ENCODE measurements around the gene PPP2R5C.

The PPP2R5C gene

DNA sequence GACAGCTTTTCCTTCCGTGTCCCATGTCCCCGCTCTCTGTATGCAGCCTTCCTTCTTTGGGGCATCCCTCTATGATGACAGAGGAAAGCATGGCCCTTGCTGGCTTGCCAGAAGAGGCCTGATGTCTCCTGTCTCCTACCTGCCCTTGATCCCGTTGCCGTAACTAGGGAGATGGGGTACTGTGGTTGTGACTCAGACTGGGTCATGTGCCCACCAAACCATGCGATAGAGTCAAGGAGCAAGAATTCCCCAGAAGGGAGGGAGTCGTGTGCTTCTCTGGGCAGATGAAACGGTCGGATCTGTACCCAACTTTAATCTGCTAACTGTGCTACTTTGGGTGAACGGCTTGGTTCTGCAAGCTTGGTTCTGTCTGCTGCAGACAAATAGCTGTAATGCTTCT lies 103.8 kb downstream of the PPP2R5C start:
- no peak for DNase-seq (ENCODE audit: low spot score)

DNA sequence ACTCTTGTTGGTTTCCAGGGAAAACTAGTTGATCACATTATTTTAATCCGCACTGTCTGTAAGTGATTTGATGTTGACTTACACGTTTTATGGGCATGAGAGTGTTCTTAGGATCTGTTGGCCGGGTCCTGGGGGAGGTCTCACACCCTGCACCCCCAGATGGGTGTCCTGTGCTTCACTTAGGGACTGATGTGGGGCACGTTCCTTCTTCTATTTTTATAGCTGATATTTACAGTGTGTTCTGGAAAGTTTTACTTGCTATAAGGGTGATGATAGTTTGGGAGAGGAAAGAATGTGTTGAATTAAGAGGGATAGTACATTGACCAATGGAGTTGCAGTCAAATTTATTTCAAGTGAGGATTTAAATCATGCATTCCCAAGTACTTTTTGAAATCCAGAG lies 106.3 kb downstream of the PPP2R5C start:
- DNase-seq (ENCODE audit: low spot score) = no peak

DNA sequence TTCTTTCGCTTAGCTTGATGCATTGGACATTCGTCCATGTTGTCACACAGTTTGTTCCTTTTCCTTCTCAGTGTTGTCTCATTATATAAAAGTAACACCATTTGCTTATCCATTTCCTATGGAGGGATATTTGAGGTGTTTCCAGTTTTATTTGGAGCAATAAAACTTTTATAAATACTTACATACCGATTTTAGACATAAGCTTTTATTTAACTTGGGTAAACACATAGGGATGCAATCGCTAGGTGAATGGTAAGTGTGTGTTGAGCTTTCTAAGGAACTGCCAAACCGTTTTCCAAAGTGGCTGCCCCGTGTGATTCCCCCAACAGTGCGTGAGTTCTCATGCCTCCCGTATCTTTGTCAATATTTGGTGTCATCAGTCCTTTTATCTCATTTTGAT lies 107.7 kb downstream of the PPP2R5C start:
- DNase-seq (ENCODE audit: low spot score) = no peak

DNA sequence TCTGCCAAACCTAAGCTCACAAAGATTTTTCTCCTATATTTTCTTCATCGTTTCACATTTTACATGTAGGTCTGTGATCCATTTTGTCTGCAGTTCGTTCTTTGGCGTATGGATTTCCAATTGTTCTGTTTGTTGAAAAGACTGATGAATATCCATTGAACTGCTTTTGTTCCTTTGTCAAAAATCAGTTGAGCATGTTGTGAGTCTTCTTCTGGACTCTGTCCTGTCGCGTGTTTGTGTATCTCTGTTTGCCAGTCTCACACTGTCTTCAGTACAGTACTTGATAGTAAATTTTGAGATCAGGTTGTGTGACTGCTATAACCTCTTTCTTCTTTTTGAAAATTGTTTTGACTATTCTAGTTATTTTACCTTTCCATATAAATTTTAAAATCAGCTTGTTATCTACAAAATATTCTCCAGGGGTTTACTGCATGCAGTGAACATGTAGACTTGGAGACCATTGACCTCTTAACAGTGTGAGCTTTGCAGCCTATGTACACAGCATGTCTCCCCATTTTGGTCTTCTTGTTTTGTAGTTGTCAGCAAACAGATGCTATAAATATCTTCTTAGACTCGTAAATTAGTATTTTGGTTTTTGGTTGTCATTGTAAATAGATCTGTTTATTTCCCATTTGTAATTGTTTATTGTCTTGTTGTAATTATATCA lies 108.9 kb downstream of the PPP2R5C start:
- DNase-seq (ENCODE audit: low spot score) = no peak

DNA sequence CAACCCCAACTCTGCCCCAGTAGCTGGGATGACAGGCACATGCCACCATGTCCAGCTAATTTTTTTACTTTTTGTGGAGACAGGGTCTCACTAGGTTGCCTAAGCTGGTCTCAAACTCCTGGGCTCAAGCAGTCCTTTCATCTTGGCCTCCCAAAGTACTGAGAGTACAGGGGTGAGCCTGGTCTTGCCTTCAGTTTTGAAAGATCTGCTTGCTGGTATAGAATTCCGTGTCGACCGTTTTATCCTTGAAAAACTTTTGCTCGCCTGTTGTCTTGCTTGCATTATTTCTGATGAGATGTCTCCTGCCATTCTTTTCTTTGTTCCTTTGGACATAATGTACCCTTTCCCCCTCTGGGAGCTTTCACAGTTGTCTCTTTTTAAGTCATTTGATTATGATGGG lies 110.8 kb downstream of the PPP2R5C start:
- DNase-seq (ENCODE audit: low spot score) = no peak

DNA sequence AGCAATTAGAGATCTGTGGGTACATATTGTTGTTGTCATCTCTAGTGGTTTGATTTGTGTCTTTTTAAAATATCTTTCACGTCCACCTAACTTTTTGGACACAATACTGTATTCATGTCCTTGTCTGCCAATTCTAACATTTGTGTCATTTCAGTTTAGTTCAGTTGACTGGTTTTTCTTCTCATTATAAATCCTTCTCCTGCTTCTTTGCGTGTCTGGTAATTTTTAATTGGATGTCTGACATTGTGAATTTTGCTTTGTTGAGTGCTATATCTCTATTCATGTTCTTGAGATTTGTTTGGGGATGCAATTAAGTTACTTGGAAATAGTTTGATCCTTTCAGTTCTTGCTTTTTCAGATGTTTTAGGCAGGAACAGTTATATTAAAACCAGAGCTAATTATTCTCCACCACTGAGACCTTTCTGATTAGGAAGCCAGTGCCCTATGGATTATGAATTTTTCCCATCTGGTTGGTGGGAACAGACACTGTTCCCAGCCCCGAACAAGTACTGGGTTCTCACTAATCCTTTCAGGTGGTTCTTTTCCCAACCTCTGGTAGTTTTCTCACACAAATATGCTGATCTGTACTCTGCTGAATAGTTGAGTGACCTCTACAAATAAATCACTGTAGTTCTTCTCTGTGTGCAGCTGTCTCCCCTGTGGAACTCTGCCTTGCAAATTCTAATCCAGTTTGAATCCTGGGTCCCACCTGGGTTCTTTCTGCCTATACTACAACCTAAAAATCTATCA lies 111.7 kb downstream of the PPP2R5C start:
- DNase-seq (ENCODE audit: low spot score) = no peak

DNA sequence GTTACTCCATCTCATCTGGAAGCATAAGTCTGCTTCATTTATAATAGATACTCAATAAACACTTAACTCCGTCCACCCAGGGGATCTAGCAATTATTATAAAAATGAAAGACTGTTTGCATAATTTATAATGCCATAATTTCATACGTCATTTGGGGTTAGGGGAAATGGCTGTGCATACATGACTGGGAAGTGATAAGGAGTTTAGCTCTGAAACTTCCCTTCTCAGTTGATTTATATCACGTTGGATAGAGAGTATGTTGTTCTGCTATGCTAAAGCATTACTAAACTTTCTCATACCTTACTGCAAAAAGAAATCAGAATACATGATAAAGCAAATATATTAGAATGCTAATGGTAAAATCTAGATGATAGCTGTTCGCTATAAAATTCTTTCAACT lies 112.5 kb downstream of the PPP2R5C start:
- no peak for DNase-seq (ENCODE audit: low spot score)

DNA sequence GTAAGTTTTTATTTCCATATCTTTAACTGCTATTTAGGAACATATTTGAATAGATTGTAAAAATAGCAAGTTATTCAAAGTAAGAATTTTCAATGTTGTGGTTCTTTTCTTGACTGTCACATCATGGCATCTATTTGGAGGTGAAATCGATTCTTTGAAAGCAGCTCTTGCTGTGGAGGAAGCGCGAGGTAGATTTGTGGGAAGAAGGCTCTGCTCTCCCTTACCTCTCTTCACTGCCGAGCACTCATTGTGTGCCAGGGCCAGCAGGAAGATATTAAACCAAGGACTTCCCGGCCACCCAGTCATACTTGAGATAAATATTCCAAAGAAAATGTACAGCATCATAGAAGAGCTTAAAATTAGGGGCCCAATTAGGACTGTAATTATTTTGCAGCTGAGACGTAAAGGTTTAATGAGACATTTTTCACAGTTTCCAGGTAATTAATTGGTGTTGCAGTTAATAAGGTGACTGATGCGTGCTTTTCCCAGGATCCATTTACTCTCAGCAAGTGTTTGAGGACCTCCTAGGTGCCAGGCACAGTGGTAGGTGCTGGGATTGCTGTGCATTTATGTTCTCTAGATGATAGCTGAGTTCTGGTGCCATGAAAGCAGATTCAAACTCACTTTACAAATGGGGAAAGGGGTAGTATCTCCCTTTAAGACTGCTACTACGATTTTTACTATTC lies 113.7 kb downstream of the PPP2R5C start:
- no peak for DNase-seq (ENCODE audit: low spot score)

DNA sequence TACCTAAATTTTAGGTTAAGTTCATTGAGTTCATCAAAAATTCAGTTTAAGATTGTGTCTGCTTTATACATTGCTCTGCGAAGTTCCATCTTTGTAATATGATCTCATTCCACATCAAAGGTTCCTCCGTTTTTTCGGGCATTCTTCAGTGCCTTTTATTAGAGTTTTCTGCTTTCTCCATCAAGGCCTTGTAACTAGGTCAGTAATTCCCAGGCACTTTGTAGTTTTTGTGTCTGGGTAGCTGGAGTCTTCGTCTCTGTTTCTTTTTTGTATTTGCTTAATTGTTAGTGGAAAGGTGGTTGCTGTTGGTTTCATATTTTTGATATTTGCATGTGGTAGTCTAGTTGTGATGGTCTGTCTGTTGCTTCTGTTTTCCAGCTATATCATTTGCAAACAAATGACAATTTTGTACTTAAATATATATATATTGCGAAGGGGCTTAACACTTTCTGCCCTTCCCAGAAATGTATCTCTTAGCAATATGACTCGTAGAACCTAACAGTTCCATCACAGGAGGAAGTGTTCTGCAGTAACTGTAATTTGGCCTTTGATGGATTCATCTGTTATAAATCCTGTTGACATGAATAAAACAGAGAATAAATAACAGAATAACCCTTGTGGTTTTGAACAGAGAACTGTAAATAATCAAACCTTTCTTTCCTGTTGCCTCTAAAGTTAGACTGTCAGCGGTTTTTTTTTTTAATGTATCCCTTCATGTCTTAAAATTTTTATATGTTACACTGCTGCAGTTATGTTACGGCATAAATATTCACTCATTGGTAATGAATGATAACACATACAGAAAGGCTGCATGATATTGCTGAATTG lies 114.4 kb downstream of the PPP2R5C start:
- DNase-seq (ENCODE audit: low spot score) = no peak

DNA sequence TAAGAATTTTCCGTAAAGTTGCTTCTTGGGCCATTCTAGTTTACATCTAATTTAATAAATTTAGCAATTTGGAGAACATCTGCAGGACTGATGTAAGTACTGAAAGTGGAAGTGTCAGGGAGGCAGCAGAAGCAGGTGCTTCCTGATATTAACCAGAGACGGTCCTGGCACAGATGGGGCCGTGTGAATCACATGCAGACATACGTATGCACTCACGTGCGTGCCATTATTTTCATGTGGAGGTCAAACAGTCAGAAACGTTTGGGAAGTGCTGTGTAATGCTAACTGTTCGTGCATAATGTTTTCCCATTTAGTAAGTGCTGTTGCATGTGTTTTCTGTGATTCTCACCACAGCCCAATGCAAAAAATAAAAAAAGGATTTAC lies 115.0 kb downstream of the PPP2R5C start:
- DNase-seq (ENCODE audit: low spot score) = peak; percentile 45

DNA sequence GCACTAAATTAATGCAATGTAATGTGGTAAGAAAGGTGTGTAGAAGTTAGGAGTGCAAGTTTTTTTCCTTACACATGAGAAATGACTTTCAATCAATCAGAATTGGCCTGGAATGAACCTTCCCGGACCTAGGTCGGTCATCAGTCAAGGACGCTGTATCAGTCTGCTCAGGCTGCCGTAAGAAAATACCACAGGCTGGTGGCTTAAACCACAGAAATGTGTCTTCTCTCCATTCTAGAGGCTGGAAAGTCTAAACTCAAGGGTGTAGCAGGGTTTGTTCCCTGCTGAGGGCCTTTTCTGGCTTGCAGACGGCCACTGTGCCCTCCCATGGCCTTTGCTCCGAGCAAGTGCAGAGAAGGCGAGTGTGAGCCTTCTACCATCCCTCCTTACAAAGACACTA lies 116.3 kb downstream of the PPP2R5C start:
- DNase-seq (ENCODE audit: low spot score) = no peak

DNA sequence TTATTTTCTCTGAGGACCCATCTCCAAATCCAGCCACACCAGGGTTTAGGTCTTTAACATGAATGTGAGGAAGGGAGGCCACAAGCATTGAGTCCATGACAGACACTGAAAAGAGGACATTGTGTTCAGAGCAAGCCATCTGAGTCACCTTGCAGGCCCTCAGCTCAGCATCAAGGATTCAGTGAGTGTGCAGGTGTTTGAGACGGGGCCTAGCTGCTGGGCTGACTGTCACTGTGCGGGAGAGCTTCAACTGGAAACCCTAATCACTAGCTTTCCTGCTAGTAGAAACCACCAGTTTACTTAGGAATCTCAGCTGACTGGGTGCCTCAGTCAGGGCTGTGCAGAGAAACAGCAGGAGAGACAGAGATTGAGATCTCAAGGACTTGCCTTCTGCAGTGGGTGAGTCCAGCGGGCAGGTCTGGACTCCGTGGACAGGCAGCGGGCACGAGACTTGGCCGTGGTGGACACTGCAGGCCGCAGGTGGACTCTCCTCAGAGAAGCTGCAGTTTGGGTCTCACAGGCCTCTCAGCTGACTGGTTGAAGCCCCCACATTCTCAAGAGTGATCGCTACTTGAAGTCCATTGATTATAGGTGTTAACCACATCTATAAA lies 116.8 kb downstream of the PPP2R5C start:
- DNase-seq (ENCODE audit: low spot score) = no peak

DNA sequence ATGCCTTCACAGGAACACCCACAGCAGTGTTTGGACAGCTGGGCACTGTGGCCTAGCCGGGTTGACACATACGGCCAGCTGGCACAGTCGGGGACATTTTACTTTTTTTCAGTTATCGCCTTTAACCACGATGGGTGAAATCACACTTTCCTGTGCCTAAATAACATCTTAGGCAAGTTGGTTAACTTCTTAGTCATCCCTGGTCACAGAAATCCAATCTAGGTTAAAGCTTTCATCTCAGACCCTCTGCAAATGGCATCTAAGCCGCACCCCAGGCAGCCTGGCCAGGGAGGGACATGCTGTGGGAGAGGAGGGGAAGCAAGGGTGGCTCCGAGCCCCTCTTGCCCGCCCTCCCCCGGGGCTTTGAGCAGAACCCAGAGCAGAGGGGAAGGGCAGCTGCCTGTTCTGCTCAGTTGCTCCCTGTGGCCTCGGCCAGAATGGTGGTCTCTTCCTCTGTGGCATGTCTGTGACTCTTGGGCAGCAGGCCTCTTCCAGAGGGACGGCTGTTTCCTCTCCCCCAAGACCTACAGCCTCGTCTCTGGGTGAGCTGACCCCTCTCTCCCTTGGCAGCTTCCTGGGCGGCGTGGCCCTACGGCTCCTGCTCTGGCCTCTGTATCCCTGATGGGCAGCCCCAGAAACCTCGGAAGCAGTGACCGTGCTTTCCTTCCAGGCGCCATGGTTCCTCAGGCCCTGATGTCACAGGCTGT lies 117.5 kb downstream of the PPP2R5C start:
- no peak for DNase-seq (ENCODE audit: low spot score)

DNA sequence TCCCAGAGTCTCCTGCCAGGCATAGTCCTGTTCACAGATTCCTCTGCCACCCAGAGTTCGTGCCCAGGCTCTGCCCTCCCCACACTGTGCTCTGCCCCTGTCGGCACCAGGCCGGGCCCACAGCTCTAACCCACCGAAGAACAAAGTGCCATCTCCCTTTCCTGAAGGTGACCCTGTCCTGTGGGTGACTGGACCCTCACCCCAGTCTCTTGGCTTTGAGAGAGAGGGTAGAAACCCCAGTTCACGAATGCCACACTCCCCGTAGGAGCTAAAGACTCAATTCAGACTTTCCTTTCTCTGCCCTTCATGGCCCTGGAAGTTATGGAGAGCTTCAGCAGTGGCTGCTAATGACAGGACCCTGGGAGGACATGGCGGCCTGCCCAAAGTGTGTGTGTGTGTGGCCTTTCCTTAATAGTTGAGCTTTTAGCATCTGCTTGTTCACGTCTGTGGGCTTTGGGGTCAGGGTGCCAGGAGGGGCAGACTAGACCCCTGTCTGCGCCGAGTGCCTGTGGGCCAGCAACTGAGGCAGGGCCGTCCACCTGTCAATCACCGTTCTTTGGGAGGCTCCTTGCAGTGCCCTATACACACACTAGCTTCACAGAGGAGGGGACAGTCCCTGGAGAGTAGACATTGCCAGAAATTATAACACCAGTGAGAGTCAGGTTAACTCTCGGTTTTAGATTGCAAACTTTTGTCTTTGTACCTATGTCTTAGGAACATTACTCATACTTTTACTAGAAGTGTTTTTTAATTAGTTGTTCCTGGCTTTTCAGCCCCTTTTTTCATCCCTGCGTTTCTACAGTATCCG lies 118.2 kb downstream of the PPP2R5C start:
- DNase-seq (ENCODE audit: low spot score) = no peak

DNA sequence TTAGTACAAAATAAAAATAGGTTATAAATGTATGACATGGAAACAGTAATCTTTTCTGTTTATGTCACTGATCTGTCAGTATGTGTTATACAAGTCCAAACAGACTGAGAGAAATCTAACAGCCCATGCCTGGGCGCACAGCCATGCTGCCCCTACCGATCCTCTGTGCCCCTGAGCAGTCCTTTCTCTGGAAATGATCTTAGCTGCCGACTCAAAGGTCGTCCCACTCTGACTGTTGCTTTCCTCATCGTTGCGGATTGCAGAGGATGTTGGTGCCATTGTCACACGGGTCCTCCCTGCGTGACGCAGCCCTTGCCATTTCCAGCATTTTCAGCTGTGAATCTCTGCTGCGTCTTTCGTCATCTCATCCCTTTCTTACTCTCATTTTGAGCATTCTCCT lies 119.9 kb downstream of the PPP2R5C start:
- no peak for DNase-seq (ENCODE audit: low spot score)

DNA sequence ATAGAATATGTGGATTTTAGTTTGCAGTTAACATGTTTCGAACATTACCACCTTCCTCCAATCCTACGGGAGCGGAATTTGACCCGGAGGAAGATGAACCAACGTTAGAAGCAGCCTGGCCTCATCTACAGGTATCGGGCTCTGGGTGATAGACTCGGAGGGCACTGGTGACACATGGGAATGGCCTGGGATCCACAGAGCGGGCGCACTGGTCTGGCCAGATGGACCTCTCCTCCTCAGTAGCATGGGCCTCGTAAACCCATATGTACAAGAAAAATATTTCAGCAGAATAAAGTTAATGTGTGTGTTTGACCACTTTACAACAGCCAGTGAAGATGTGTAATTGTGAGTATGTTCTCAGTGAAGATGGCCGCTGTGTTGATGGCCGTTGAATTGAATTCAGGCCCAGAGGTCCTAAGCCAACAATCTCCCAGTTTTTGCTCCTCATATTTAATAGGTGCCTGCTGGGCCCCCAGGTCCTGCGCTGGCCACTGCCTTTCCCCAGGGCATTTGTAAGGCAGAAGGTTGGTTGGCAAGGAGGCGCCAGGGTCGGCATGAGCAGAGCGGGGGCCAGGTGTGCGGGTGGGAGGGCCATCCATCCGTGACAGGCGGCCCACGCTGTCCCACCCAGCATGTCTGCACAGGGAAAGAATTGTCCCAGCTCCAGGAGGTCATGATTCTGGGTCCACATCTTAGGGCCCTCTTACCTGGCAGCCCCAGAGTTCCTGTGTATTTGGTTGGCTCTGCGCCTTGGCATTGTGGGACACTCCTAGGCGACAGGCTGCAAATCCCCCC lies 120.8 kb downstream of the PPP2R5C start:
- DNase-seq (ENCODE audit: low spot score) = no peak

DNA sequence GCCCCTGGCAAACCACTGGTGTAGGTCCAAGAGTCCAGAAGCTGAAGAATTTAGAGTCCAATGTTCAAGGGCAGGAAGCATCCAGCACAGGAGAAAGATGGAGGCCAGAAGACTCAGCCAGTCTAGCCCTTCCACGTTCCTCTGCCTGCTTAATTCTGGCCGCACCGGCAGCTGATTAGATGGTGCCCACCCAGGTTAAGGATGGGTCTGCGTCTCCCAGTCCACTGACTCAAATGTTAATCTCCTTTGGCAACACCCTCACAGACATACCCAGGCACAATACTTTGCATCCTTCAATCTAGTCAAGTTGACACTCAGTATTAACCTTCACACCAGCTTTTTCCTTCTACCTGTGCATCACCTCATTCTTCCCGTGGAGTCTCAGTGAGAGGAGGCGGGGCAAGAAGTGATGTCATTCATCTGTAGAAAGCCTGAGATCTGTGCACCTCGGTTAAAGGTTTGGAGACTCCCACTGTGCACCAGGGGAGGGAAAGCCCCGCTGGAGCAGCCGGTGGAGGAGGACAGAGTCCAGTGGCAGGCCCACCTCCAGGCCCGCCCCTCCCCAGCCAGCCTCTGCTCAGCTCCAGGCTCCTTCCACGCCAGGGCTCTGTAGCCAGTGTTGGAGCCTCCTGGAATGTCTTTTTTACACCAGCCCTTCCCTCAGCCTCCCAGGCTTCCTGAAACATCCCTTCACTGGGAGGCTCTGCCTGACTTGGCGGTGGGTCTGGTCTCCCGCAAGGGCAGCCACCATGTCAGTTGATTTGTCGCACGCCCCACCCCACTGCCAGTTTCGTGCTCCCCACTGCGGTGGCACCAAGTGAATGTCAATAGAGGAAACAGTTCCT lies 122.8 kb downstream of the PPP2R5C start:
- no peak for DNase-seq (ENCODE audit: low spot score)

DNA sequence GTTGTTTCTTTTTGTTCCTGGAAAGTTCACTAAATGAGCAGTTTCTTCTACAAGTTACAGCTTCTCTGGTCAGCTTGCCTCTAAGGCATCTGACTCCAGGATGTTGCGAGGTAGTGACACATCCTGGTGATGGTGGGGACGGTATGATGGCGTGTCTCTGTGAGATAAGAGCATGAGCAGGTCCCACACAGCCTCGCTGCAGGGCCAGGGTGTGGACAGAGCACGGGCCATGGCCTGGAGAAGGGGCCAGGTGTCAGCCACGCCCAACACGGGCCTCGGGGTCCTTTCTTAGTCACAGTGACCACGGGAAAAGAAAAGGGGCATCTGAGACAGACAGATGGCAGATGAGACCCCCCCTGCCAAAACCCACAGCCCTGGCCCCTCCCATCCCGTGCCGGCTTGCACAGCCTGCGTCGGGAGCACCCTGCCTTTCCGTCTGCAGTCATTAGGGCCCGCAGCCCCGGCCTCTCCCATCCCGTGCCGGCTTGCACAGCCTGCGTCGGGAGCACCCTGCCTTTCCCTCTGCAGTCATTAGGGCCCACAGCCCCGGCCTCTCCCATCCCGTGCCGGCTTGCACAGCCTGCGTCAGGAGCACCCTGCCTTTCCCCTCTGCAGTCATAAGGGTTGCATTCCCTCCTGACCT lies 123.5 kb downstream of the PPP2R5C start:
- DNase-seq (ENCODE audit: low spot score) = no peak
